ENCODE results near the gene LFNG. TPM values are rescaled to one million over a fixed set of nuclear protein-coding genes. Genes with fewer than 3 reads are reported as not detected.

LFNG gene
- total and polyA plus RNA-seq, 2 experiments from 2014 or later: 0.45 to 1.3 TPM

- TF ChIP-seq, protein P1, sequence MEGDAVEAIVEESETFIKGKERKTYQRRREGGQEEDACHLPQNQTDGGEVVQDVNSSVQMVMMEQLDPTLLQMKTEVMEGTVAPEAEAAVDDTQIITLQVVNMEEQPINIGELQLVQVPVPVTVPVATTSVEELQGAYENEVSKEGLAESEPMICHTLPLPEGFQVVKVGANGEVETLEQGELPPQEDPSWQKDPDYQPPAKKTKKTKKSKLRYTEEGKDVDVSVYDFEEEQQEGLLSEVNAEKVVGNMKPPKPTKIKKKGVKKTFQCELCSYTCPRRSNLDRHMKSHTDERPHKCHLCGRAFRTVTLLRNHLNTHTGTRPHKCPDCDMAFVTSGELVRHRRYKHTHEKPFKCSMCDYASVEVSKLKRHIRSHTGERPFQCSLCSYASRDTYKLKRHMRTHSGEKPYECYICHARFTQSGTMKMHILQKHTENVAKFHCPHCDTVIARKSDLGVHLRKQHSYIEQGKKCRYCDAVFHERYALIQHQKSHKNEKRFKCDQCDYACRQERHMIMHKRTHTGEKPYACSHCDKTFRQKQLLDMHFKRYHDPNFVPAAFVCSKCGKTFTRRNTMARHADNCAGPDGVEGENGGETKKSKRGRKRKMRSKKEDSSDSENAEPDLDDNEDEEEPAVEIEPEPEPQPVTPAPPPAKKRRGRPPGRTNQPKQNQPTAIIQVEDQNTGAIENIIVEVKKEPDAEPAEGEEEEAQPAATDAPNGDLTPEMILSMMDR (IDR thresholded peaks at IDR 0.05; ENCODE audit: low read depth, low read length): no peak
- no peak overlapping the region for H3K27ac ChIP-seq
Observed at GRCh38 chr7:2473496-2474180, 45.9 kb upstream of the LFNG start.

DNA sequence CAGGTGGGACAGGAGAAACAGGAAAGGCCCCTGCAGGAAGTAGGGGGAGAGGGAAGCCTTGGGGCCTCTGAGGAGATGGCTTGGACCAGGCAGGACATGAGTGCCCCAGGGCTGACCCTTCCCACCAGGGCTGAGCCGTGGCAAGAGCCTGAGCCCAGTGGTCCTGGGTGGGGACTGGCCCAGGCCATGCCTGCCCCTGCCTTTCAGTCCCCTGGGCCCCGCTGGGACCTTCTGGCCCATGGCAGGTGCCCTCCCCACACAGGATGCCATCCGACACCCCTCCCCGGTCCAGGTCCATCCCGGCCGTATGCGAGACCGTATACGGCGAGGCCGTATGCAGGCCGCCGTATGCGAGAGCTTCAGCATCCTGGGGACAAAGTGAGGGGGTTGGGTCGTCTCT is 45.4 kb upstream of the LFNG start:
- TF ChIP-seq, protein P1 (IDR thresholded peaks at IDR 0.05; ENCODE audit: low read depth, low read length): no peak

More at GRCh38 chr7:2473496-2474180, 45.9 kb upstream of the LFNG start:
- Histone ChIP-seq H3K4me1 (ENCODE audit: low read depth) (no peaks in the 10 kb centered on the region), H3K9me3 (ENCODE audit: low read depth) (no peaks in the 10 kb centered on the region), H3K36me3 (no peaks in the 10 kb centered on the region), H3K27me3 (no peaks in the 10 kb centered on the region), H3K4me3 (no peak overlapping the region)
- no peak for DNase-seq (ENCODE audit: low read depth in 1 of 2, low spot score in 1 of 2)

GRCh38 chr7:2474813-2475677 is 44.5 kb upstream of the LFNG start:
- TF ChIP-seq, protein P1 (IDR thresholded peaks at IDR 0.05; ENCODE audit: low read depth, low read length): no peak
- no peaks in the 10 kb centered on the region for H3K27me3 ChIP-seq
- DNase-seq (ENCODE audit: low read depth in 1 of 2, low spot score in 1 of 2): no peak
- no peak overlapping the region for H3K4me3 ChIP-seq
- H3K4me1 ChIP-seq (ENCODE audit: low read depth): no peaks in the 10 kb centered on the region
- H3K27ac ChIP-seq: no peak overlapping the region
- no peaks in the 10 kb centered on the region for H3K9me3 ChIP-seq (ENCODE audit: low read depth)
- no peaks in the 10 kb centered on the region for H3K36me3 ChIP-seq

More for the DNA sequence above, 45.4 kb upstream of the LFNG start:
- no peak for DNase-seq (ENCODE audit: low read depth in 1 of 2, low spot score in 1 of 2)
- no peaks in the 10 kb centered on the region for H3K36me3 ChIP-seq
- no peaks in the 10 kb centered on the region for H3K9me3 ChIP-seq (ENCODE audit: low read depth)
- no peak overlapping the region for H3K4me3 ChIP-seq
- H3K27ac ChIP-seq: no peak overlapping the region
- H3K27me3 ChIP-seq: no peaks in the 10 kb centered on the region
- no peaks in the 10 kb centered on the region for H3K4me1 ChIP-seq (ENCODE audit: low read depth)

GRCh38 chr7:2475678-2476015 is 43.9 kb upstream of the LFNG start:
- TF ChIP-seq, protein P1 (IDR thresholded peaks at IDR 0.05; ENCODE audit: low read depth, low read length): no peak
- H3K27ac ChIP-seq: no peak overlapping the region
- DNase-seq (ENCODE audit: low read depth in 1 of 2, low spot score in 1 of 2): no peak
- H3K4me1 ChIP-seq (ENCODE audit: low read depth): no peaks in the 10 kb centered on the region
- no peak overlapping the region for H3K4me3 ChIP-seq
- no peaks in the 10 kb centered on the region for H3K9me3 ChIP-seq (ENCODE audit: low read depth)
- no peaks in the 10 kb centered on the region for H3K27me3 ChIP-seq
- no peaks in the 10 kb centered on the region for H3K36me3 ChIP-seq

- no peak within 1 kb of the TSS for H3K27ac ChIP-seq
- H3K36me3 ChIP-seq: no peaks in the 10 kb centered on the region
- DNase-seq (ENCODE audit: low read depth in 1 of 2, low spot score in 1 of 2): no peak
- H3K4me3 ChIP-seq: no peak within 1 kb of the TSS
- H3K9me3 ChIP-seq (ENCODE audit: low read depth): no peaks in the 10 kb centered on the region
- H3K27me3 ChIP-seq: no peaks in the 10 kb centered on the region
- TF ChIP-seq, protein P1 (IDR thresholded peaks at IDR 0.05; ENCODE audit: low read depth, low read length): no peak
- H3K4me1 ChIP-seq (ENCODE audit: low read depth): no peaks in the 10 kb centered on the region
Observed at GRCh38 chr7:2476298-2476697, 43.3 kb upstream of the LFNG start, which contains the start of gene GRIFIN. Gene GRIFIN, minus strand, starts transcription at chr7:2476398. Its CDS starts 15 bp downstream, at chr7:2476383.
